ENCODE data around the gene DHRSX.

GRCh38 chrX:2263203-2263602, 237.6 kb downstream of the DHRSX start:
- TF ChIP-seq CTCF (IDR thresholded peaks at IDR 0.05; ENCODE audit: insufficient read depth, low read depth, low read length) (no peak), EZH2 (IDR thresholded peaks at IDR 0.05; ENCODE audit: insufficient read depth, low read length) (no peak)
